ENCODE data around the gene CHD6.

Gene CHD6

GRCh38 chr20:41566896-41567527 is 51.2 kb downstream of the CHD6 start:
- H3K4me3 ChIP-seq (ENCODE audit: low read depth, low read length, poor library complexity, severe bottlenecking) = no peak overlapping the region
- H3K79me2 ChIP-seq (ENCODE audit: insufficient read depth, low read length) = peaks cover 17% of the 10 kb centered on the region; the same call in 1 of the 2 replicates
- 0 out of 2 replicates have a peak, but pooled peaks cover 2% of the 10 kb centered on the region for H4K20me1 ChIP-seq (ENCODE audit: insufficient read depth, low read length)

GRCh38 chr20:41563087-41563486 is 55.1 kb downstream of the CHD6 start:
- Histone ChIP-seq H4K20me1 (ENCODE audit: insufficient read depth, low read length) (no peaks in the 10 kb centered on the region), H3K4me1 (ENCODE audit: insufficient read depth, low read length, severe bottlenecking) (peaks cover 12% of the 10 kb centered on the region), H3K36me3 (ENCODE audit: insufficient read depth, low read length) (no peaks in the 10 kb centered on the region), H3K9ac (ENCODE audit: low read length) (no peak overlapping the region), H3F3A (ENCODE audit: insufficient read depth, low read length) (no peaks in the 10 kb centered on the region), H2AFZ (ENCODE audit: low read length) (no peak overlapping the region), H3K79me2 (ENCODE audit: insufficient read depth, low read length) (peaks cover 4% of the 10 kb centered on the region; the same call in 1 of the 2 replicates), H3K27me3 (ENCODE audit: insufficient read depth, low read length) (no peaks in the 10 kb centered on the region), H3K4me2 (ENCODE audit: low read length) (no peak overlapping the region), H3K4me3 (ENCODE audit: low read depth, low read length, poor library complexity, severe bottlenecking) (no peak overlapping the region), H3K27ac (ENCODE audit: low read depth, low read length, poor library complexity, severe bottlenecking) (no peak overlapping the region), H3K9me3 (ENCODE audit: low read length) (no peaks in the 10 kb centered on the region), H3K9me2 (ENCODE audit: low read depth, low read length) (no peaks in the 10 kb centered on the region)
- TF ChIP-seq CTCF (IDR thresholded peaks at IDR 0.05; ENCODE audit: low read length) (no peak), EZH2 (IDR thresholded peaks at IDR 0.05; ENCODE audit: borderline replicate concordance, low read length) (no peak)

More at GRCh38 chr20:41566896-41567527, 51.2 kb downstream of the CHD6 start:
- no peaks in the 10 kb centered on the region for H3F3A ChIP-seq (ENCODE audit: insufficient read depth, low read length)
- no peak overlapping the region for H3K27ac ChIP-seq (ENCODE audit: low read depth, low read length, poor library complexity, severe bottlenecking)
- H3K27me3 ChIP-seq (ENCODE audit: insufficient read depth, low read length) = no peaks in the 10 kb centered on the region
- no peak overlapping the region for H3K9ac ChIP-seq (ENCODE audit: low read length)
- no peak overlapping the region for H3K4me2 ChIP-seq (ENCODE audit: low read length)
- TF ChIP-seq CTCF (IDR thresholded peaks at IDR 0.05; ENCODE audit: low read length) = no peak
- TF ChIP-seq EZH2 (IDR thresholded peaks at IDR 0.05; ENCODE audit: borderline replicate concordance, low read length) = no peak
- H3K36me3 ChIP-seq (ENCODE audit: insufficient read depth, low read length) = no peaks in the 10 kb centered on the region
- no peaks in the 10 kb centered on the region for H3K9me2 ChIP-seq (ENCODE audit: low read depth, low read length)
- H3K4me1 ChIP-seq (ENCODE audit: insufficient read depth, low read length, severe bottlenecking) = peaks cover 13% of the 10 kb centered on the region
- H2AFZ ChIP-seq (ENCODE audit: low read length) = no peak overlapping the region
- no peaks in the 10 kb centered on the region for H3K9me3 ChIP-seq (ENCODE audit: low read length)

GRCh38 chr20:41560970-41561369 is 57.2 kb downstream of the CHD6 start:
- Histone ChIP-seq H3K9ac (ENCODE audit: low read length) (no peak overlapping the region), H4K20me1 (ENCODE audit: insufficient read depth, low read length) (no peaks in the 10 kb centered on the region), H3K79me2 (ENCODE audit: insufficient read depth, low read length) (no peaks in the 10 kb centered on the region; the same call in 1 of the 2 replicates), H3K9me2 (ENCODE audit: low read depth, low read length) (no peaks in the 10 kb centered on the region), H3K4me1 (ENCODE audit: insufficient read depth, low read length, severe bottlenecking) (peaks cover 12% of the 10 kb centered on the region), H3K4me3 (ENCODE audit: low read depth, low read length, poor library complexity, severe bottlenecking) (no peak overlapping the region), H3K9me3 (ENCODE audit: low read length) (peaks cover 4% of the 10 kb centered on the region; the same call in 1 of the 2 replicates), H2AFZ (ENCODE audit: low read length) (no peak overlapping the region), H3F3A (ENCODE audit: insufficient read depth, low read length) (no peaks in the 10 kb centered on the region), H3K4me2 (ENCODE audit: low read length) (no peak overlapping the region), H3K27ac (ENCODE audit: low read depth, low read length, poor library complexity, severe bottlenecking) (no peak overlapping the region), H3K36me3 (ENCODE audit: insufficient read depth, low read length) (no peaks in the 10 kb centered on the region), H3K27me3 (ENCODE audit: insufficient read depth, low read length) (no peaks in the 10 kb centered on the region)
- TF ChIP-seq EZH2 (IDR thresholded peaks at IDR 0.05; ENCODE audit: borderline replicate concordance, low read length) (no peak), CTCF (IDR thresholded peaks at IDR 0.05; ENCODE audit: low read length) (no peak)

All from OCI-LY1 (cell line).